ENCODE results near the gene APOBEC3A. TPM values are rescaled to one million over a fixed set of nuclear protein-coding genes. Genes with fewer than 3 reads are reported as not detected.
"Not testable (repeated sequence)": the region's sequence is repeated elsewhere in the genome, so short reads cannot be mapped to it uniquely, and the experiment has no call there.

Gene APOBEC3A
- total RNA-seq, 1 donor from 2014 or later, result 3.7 TPM

DNA sequence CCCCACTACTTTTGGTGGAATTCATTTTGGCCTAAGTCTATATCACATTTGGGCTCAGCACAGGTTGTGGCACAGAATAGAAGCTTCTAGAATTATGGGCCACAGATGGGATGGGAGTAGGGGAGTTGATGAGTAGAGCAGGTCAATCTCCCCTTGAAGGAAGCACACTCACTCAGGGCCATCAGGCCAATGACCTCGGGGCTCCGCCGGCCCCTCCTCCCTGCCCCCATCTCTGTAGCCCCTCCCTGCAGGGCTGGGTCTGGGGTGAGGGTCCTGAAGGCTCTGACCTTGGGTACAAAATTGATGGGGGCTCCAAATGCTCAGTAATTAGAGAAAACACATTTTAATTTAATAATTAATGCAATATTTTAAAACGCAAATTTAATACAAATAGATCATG is 3.3 kb downstream of the APOBEC3A start:
- DNase-seq, result not testable (repeated sequence)

DNA sequence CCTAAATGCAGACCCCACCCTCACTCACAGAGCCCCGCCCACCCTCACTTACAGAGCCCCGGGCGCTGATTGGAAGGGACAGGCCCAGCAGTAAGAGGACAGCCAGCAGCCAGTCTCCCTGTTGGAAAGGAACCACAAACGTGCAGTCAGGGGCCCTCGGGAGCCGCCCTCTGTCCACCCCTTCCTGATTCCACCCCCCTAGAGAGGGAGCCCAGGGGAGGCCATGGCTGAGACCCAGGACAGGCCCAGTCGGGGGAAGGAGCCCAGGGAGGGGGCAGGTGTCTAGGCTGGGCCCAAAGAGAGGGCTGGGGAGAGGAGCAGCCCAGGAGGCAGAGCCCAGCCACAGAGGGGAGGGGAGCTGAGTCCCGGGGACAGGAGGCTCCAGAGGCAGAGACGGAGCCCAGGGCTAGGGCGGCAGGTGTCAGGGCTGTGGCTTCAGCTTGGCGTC is 5.9 kb downstream of the APOBEC3A start:
- DNase-seq, result not testable (repeated sequence)

DNA sequence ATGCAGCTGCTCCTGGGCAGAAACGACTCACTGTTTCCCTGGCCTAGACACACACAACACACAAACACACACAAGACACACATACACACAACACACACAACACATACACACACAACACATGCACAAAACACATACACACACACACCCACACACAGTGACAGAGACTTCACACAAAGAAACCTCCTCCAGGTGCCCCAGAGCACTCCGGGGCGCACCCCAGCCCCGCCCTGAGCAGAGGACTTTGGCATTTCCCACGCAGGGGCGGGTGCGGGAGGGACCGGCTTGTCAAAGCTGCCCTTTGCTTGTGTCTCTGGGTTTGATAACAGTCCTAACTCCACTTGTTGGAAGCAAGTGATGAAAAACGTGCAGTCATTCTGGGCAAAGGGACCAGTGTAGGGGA is 6.5 kb downstream of the APOBEC3A start:
- peak; percentile 19 for DNase-seq

DNA sequence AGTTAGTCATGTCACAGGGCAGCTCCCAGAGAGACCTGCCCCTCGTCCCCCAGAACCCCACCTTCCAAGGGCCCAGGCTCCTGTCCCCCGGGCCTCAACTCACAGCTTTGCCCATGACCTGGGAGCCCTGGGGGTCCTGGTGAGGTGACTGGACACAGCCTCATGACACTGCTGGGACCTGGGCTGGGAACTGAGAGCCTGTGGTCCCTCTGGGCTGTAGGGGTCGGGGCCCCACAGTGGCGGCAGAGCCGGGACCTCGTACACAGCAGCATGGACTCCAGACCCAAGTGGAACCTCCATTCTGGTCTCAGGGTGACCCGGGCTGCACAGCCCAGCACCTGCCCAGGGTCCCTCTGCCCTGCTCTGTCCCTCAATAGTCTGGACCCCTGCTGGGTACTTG is 6.9 kb downstream of the APOBEC3A start:
- no peak for DNase-seq

DNA sequence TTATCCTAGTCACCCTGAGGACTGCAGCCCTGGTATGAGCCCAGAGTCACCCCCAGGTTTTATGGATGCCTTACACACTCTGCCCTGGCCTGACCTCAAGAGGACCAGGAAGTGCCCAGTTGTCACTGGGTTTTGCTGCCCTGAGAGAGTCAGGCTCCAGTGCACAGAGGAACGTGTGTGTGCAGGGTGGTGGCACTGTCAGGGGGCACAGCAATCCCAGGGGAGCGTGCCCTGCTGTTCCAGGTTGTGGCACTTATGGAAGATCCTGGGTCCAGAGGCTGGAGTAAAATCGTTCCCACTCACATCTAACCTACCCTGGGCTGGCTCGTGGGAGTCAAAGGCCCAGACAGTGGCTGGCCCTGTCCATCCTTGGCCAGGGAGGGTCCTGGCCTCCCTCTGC is 7.6 kb downstream of the APOBEC3A start:
- DNase-seq, result no peak

DNA sequence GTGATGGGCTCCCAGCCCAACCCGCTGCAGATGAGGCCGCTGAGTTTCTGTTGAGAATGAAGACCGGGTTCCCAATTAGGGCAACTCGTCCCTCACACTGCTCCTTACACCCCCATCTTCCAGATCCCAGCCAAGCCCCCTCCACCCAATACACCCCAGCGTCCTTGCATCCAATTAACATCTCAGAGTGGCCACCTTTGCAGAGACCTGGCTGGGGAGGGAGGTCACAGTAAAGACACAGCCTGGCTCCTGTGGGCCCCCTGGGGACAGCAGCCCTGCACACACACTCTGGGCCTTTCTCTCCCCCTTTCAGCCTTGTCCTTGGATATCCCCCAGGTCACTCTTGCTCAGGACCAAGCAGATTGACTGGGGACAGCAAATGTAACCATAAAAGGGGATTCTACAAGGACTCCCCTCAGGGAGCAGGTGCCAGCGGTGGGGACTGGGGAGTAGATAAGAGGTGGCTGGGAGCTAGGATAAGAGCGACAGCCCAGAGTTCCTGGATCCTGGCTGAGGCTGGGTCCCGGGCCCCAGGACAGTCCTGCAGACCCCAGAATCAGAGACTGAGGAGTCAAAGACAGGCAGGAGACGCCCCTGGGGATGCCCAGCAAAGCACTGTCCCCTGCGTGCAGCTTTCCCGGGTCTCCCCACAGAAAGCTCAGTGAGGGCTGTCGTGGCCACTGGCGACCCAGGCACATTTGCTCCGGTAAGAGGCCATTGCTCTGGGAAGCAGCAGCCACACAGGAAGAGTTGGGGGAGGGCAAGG is 8.4 kb downstream of the APOBEC3A start:
- no peak for DNase-seq

DNA sequence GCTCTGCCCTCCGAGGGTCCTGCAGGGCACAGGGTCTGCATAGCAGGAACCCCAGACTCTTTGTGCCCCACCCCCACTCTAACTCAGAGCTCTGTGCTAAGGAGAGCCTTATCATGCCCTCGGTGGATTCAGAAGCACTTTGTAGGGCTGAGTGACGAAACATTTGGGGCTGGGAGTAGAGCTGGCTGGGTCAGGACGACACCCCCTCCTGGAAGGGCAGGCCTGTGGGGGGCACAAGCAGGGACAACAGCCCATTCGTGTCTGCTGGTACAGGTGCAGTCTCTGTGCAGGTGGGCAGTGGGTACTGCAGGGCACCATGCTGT is 8.9 kb downstream of the APOBEC3A start:
- no peak for DNase-seq

DNA sequence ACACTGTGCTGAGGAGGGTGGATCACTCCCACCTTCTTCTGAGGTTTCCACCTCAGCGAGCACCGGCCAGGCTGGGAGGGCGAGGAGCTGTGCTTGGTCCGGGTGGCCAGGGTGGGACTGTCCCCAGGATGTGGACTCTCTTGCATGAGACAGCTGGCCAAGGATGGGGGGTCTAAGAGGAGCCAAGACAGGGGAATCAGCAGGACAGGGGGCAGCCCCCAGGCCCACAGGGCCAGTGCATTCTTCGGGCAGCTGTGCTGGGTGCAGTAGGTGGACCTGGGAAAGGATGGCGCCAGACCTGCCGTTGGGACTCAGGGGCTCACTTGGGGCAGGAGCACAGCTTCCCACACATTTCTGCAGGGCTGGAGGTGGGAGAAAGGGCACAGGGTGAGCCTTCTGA is 9.5 kb downstream of the APOBEC3A start:
- DNase-seq, result no peak

DNA sequence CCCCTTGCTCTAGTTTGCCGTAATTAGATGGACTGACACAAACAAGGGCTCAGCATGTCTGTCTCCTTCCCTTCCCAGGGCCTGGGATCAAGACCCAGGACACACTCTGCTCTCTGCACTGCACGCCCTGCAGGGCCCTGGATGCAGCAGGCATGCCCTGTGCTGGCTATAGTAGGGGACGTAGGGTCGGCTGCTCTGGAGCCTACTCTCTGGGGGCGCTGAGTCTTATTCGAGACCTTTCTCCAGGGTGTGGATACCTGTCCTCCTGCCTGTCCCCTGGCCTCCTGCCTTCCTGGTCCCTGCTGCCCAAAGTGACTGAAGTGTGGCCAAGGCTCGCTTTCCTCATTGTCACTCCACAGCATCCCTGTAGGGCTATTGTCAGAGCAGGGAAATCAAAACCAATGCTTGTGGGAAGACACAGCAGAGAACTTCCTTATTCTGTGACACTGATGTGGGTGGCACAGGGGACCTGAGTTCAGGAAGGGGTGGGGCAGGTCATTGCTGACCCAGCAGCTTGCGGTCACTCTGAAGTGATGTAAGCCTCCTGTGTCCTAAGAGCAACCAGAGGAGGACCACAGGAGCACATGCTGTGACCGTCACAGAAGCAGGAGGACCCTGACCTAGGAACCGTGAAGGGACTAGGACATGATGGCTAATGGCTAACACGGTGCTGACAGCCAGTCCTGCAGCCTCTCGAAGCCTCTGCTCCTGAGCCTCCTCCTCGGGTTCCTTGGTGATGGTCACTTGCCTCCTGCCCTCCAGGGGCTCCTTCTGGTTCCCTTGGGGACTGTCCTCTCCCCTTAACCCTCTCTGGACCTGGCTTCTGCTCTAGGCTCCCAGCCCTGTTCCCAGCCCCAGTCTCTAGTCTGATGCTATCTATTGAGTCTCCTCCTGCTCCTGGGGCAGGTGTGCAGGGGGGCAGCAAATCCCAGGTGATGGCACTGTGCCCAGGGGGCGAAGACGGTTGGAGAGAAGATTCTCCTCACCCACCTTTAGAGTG is 10.3 kb downstream of the APOBEC3A start:
- no peak for DNase-seq

DNA sequence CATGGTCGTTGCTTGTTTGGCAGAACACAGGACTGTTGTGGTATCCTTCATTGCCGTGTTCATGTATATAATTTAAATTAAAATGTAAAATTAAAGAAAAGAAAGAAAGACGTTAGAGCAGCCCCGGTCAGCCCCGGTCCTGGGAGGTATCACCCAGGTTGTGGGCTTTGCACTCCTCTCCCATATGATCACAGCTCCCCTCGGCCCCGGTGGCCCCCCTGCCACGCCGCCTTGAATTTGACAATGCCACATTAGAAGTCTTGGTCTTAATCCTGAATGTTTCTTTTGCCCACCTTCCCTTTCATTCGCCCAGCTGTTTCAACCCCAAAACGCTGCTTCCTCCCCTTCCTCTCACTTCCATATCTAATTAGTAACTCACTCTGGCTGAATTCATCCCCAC is 11.4 kb downstream of the APOBEC3A start:
- DNase-seq, result no peak

DNA sequence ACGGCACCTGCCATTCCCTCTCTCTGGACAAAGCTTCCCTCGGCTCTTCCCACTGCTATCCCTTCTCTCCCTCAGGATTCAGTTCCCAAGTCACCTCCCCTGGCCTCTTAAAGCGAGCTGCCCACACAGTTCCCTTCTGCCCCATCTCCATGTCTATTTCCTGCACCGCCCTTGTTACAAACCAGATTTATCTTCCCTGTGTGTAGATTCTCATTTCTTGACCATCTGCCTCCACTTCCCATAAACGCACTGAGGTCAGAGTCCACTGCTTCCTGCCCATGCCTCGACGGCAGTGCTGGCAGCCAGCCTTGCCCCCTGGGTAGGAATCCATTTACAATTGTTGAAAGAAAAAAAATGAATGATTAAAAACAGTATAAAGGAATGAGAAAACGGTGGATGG is 13.1 kb downstream of the APOBEC3A start:
- DNase-seq, result no peak

DNA sequence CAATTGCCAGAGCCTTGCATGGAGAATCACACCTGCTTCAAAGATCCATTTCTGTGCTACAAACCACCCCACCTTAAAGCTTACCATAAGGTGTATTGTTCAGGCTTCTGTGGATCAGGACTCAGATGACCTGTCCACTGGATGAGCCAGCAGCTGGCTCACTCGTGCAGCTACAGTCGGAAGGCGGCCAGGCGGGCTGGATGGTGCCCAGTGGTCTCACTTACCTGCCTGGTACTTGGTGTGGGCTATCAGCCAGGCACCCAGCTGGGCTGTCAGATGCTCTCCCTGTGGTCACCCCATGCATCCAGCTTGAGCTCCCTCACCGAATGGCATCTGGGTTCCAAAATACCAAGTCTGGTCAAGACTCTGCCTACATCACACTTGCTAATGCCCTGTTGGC is 13.8 kb downstream of the APOBEC3A start:
- no peak for DNase-seq

DNA sequence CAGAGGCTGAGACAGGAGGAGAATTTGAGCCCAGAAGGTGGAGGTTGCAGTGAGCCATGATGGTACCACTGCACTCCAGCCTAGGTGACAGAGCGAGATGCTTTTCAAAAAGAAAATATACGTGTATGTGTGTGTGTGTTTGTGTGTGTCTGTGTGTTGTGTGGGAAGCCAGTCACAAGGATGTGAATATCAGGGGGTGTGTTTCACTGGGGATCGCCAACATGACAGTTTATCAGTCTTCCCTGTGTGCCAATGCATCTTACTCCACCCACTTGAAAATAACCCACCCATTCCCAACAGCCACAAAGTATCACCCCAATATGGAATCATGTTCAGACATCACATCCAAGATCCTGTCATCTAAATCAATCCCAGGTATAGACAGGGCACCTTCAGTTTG is 14.4 kb downstream of the APOBEC3A start:
- no peak for DNase-seq

DNA sequence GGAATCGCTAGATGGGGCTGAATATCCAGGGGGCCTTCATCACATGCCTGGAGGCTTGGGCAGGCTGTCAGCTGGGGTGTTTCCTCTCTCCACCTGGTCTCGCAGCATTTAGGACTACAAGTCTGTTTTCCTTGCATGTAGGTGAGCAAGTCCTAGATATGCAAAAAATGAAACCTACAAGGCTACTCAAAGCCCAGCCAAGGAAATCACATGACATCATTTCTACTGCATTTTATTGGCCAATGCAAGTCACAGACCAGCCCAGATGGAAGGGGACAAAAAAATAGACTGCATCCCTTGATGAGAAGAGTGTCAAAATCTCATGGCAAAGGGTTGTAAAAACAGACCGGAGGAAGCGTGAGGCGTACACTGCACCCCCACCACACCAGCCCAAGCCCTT is 15.1 kb downstream of the APOBEC3A start:
- no peak for DNase-seq

DNA sequence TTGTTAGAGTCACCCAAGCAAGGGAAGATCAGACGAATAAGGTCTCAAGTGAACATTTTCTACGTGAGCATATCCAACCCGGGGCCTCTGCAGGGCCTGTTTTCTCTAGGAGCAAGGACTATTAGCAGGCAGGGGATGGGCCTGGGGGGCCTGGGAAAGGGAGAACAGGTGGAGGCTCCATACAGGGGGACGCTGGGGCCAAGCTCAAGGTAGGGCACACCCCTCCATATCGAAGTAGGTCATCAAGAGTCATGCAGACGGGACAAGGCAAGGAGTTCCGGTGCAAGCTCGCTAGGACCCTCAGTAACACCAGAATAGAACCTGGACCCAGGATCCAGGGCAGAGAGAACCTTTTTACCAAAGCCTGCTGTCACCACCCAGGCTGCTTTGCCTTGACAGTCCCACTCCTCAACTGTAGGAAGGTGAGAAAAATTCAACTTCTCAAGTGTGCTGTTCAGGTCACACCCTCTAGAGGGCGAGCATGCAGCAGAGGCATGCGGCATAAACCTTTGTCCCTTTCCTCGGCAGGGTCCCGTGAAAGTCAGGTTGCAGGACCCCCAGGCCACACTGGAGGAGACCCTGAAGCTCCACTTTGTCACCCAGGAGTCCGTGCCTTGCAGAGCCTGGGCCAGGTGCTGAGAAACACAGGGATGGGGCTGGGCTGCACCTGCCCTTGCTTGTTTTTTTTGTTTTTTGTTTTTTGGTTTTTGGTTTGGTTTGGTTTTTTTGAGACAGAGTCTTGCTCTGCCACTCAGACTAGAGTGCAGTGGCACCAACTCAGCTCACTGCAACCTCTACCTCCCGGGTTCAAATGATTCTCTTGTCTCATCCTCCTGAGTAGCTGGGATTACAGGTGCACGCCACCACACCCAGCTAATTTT is 16.1 kb downstream of the APOBEC3A start:
- peak; percentile 25 for DNase-seq

DNA sequence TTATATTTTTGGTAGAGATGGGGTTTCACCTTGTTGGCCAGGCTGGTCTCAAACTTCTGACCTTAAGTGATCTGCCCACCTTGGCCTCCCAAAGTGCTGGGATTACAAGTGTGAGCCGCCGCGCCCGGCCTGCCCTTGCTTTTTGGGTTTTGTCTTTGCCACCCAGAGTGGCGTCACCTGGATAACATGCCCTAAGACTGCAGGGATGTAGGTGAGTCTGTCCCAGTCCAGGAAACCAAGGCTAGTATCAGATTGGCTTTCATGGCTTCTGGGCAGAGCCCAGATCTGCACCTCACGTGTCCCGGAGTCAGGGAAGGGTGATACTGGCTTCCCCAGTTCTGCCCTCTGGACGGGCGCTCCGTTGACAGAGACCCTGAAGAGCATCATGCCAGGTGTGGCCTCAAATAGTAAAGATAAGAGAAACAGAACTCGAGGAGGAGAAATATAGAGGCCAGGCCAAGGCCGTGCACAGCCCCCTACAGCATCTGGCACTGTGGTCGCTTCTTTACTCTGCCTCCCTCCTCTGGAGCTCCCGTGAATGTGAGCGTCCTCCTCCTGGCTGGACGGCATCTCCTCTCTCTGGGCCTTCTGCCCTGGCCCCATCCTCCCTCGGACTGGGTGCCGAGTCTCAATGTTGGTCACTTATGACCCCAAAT is 16.9 kb downstream of the APOBEC3A start:
- DNase-seq, result no peak

DNA sequence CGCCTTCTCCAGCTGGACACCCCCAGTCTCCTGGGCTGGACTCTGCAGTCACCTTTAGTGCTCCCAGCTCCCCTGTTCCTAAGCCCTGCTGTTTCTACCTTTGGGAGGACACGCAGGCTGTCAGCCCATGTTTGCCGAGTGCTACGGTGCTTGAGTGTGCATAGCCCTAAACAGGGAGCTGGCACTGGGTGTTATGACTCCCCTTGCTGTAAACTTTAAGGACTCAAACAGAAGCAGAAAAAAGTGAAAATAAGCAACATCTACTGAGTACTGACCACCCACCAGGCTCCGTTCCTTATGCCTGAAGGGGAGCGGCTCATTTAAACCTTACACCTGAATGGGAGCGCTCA is 17.4 kb downstream of the APOBEC3A start:
- no peak for DNase-seq

DNA sequence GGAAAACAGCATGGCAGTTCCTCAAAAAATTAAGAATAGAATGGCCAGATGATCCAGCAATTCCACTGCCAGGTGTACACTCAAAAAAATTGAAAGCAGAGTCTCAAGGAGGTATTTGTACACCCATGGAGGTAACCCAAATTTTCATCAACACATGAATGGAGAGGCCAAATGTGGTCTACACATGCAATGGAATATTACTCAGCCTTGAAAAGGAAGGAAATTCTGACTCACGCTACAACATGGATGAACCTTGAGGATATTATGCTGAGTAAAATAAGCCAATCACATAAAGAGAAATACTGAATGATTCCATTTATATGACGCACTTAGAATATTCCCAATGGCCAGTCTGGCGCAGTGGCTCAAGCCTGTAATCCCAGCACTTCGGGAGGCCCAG is 19.9 kb downstream of the APOBEC3A start:
- DNase-seq, result not testable (repeated sequence)

DNA sequence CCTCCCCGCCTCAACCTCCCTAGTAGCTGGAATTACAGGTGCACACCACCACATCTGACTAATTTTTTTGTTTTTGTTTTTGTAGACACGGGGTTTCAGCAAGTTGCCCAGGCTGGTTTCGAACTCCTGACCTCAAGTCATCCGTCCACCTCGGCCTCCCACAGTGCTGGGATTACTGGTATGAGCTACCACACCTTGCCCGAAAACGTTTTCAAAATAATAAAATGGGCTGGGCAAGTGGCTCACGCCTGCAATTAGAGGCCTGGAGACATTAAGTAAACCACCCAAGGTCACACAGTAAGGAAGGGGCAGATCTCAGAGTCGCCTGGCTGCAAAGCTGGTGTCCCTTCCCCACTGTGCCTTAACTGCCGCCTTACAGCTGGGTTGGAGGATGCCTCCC is 23.2 kb downstream of the APOBEC3A start:
- DNase-seq, result not testable (repeated sequence)

DNA sequence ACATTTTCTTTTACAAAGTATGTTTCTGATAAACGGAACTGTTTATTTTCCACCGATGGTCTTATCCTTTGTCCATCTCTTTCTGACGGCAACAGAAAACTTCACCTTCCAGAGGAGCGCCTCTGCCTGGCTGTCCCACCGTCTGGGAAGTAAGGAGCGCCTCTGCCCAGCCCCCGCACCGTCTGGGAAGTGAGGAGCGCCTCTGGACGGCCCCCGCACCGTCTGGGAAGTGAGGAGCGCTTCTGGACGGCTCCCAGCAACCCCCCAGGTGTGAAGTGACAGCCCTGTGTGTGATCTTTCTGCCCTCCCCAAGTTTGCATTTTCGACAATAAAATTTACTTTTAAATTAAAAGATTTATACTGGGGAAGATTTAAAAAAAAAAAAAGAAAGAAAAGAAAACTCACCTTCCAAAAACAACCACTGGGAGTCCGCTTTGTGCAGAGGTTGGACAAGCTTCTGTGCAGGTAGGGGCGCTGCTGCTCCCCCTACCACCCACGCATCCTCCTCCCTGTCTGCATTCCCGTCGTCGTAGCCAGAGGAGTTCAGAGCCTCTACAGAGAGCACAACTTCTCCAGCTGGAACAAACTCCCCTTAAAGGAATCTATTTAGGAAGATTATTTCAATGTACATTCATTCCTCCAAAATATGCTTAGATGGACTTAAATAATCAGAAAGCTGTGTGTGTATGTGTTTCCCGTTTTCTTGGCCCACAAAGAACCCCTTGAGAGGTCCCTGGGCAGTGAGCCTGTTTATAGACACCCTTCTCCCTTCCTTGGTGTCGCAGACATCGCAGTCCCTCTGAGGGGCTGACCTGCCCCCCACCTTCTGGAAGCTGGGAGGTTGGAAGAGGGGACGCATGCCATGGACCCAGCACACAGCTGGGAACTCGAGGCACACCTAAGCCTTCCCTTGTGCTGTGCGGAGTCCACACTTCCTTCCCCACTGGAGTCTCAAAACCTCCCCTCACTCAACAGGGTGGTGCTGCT is 23.9 kb downstream of the APOBEC3A start:
- DNase-seq, result peak; percentile 82

Data from tongue (tissue), 2 donors.